ENCODE data around the gene PGBD2.
A peak's percentile ranks its signal among the peaks of the same experiment; 100 is the strongest.
"Not testable (repeated sequence)": the region's sequence is repeated elsewhere in the genome, so short reads cannot be mapped to it uniquely, and the experiment has no call there.

PGBD2 gene

GRCh38 chr1:248873993-248874533, 32.0 kb upstream of the PGBD2 start:
- TF ChIP-seq, protein P1, sequence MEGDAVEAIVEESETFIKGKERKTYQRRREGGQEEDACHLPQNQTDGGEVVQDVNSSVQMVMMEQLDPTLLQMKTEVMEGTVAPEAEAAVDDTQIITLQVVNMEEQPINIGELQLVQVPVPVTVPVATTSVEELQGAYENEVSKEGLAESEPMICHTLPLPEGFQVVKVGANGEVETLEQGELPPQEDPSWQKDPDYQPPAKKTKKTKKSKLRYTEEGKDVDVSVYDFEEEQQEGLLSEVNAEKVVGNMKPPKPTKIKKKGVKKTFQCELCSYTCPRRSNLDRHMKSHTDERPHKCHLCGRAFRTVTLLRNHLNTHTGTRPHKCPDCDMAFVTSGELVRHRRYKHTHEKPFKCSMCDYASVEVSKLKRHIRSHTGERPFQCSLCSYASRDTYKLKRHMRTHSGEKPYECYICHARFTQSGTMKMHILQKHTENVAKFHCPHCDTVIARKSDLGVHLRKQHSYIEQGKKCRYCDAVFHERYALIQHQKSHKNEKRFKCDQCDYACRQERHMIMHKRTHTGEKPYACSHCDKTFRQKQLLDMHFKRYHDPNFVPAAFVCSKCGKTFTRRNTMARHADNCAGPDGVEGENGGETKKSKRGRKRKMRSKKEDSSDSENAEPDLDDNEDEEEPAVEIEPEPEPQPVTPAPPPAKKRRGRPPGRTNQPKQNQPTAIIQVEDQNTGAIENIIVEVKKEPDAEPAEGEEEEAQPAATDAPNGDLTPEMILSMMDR (IDR thresholded peaks at IDR 0.05; ENCODE audit: low read depth, low read length): no peak
- peak overlapping the region; percentile 79 for H3K4me3 ChIP-seq (ENCODE audit: low read depth, low read length)

GRCh38 chr1:248881261-248881660, 24.8 kb upstream of the PGBD2 start:
- no peak overlapping the region for H3K4me3 ChIP-seq (ENCODE audit: low read depth, low read length)
- TF ChIP-seq, protein P1 (IDR thresholded peaks at IDR 0.05; ENCODE audit: low read depth, low read length): no peak

DNA sequence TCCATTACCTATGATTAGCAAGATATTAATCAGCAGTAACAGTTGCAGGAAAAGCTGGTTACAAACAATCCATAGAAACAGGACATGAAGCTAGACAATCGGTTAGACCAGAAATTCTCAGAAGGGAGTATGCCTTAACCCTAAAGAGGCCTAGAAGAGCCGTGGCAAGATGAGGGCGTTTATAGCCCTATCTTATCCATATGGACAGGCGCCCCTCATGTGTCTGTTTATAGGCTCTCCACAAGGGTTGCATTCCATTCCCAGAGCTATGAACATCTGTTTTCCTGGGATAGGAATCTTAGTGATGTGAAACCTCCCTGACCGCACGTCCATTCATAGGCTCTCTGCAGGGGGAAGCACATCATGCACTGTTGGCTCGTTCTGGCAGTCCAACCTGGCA, 23.6 kb upstream of the PGBD2 start:
- H3K4me3 ChIP-seq (ENCODE audit: low read depth, low read length): not testable (repeated sequence)

DNA sequence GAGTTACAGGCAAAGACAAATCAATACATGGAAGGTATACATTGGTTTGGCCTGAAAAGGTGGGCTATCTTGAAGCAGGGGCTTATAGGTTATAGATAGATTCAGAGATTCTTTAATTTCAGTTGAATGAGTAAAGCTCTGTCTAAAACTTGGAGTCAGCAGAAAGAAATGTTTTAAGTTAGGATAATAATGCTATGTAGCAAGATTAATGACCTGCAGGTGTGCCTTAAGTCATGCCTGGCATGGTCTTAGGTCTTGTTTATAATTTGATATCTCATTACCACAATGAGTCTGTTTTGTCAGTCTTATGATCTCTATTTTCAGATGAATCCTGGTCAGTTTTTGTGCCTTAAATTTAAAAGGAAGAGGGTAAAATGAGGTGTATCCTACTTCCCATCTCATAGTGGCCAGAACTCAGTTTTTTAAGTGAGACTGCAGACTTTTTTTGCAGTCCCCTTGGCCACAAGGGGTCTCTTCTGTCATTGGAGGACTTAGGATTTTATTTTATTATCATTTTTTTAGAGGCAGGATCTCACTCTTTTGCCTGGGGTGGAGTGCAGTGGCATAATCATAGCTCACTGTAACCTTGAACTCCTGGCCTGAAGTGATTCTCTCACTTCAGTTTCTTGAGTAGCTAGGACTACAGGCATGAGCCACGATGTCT, 21.3 kb upstream of the PGBD2 start:
- TF ChIP-seq, protein P1 (IDR thresholded peaks at IDR 0.05; ENCODE audit: low read depth, low read length): no peak
- H3K4me3 ChIP-seq (ENCODE audit: low read depth, low read length): no peak overlapping the region

- TF ChIP-seq, protein P1 (IDR thresholded peaks at IDR 0.05; ENCODE audit: low read depth, low read length): no peak
- no peak overlapping the region for H3K4me3 ChIP-seq (ENCODE audit: low read depth, low read length)
These were observed 20.4 kb upstream of the PGBD2 start for GRCh38 chr1:248885646-248886045.

DNA sequence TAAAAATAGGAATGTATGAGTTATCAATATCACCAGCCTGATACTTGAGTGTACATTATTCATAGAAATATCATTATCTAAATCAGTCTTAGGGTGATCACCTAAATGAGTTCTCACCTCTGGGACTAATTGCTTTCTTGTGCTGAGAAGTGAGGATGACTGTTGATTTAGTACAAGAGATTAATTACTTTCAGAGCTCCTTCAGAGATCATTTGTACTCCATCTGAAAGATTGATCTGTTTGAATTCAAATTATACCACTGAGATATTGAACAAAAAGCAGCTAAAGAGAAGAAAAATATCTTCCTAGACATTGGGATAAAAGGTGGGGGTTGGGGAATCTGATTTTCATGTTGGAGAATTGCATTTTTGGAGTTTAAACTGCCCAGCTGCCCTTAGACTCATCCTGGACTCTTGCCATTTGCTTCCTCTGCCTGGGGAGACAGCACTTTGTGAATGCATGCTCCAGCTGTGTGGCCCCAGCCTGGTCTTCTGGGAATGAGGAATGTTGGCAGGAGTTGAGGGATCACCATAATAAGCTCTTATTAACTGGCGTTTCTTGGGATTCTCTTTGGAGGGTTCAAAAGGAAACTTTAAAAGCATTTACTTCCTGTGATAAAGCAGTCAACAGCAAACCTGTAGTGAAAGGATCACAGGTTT, 19.7 kb upstream of the PGBD2 start:
- TF ChIP-seq, protein P1 (IDR thresholded peaks at IDR 0.05; ENCODE audit: low read depth, low read length): no peak
- no peak overlapping the region for H3K4me3 ChIP-seq (ENCODE audit: low read depth, low read length)

DNA sequence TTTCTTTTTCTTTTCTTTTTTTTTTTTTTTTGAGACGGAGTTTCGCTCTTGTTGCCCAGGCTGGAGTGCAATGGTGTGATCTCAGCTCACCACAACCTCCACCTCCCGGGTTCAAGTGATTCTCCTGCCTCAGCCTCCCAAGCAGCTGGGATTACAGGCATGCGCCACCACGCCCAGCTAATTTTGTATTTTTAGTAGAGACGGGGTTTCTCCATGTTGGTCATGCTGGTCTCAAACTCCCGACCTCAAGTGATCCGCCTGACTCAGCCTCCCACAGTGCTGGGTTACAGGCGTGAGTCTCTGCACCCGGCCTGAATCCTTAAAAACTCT, 16.2 kb upstream of the PGBD2 start:
- not testable (repeated sequence) for H3K4me3 ChIP-seq (ENCODE audit: low read depth, low read length)

- TF ChIP-seq, protein P1 (IDR thresholded peaks at IDR 0.05; ENCODE audit: low read depth, low read length): no peak
- H3K4me3 ChIP-seq (ENCODE audit: low read depth, low read length): no peak overlapping the region
These were observed 15.2 kb upstream of the PGBD2 start for GRCh38 chr1:248890549-248891498.

All from WI38 (cell line).